Ishikawa (cell line): ENCODE measurements around the gene TASP1.

ENCODE experiments used
- CREB1 ChIP-seq: IDR thresholded peaks from 2 replicates; pipeline ENCODE4 v1.6.1; 2012; ENCODE audit warnings: low read depth
- EGR1 ChIP-seq: IDR thresholded peaks from 2 replicates; pipeline ENCODE4 v1.6.1; 2012
- EP300 ChIP-seq: IDR thresholded peaks from 2 replicates; pipeline ENCODE4 v1.6.1; 2012; ENCODE audit warnings: borderline replicate concordance
- FOXM1 ChIP-seq: IDR thresholded peaks from 2 replicates; pipeline ENCODE4 v1.6.1; 2012; ENCODE audit warnings: low read depth, borderline replicate concordance
- RAD21 ChIP-seq: IDR thresholded peaks from 2 replicates; pipeline ENCODE4 v1.6.1; 2012; ENCODE audit warnings: low read depth
- TAF1 ChIP-seq: IDR thresholded peaks from 2 replicates; pipeline ENCODE4 v1.6.1; 2012; ENCODE audit warnings: low read depth, mild to moderate bottlenecking
- TEAD4 ChIP-seq: IDR thresholded peaks from 2 replicates; pipeline ENCODE4 v1.6.1; 2012
- TF ChIP-seq, protein P1 (sequence below): IDR thresholded peaks from 2 replicates; pipeline ENCODE4 v1.6.1; 2012; ENCODE audit warnings: low read depth, mild to moderate bottlenecking
- TF ChIP-seq, protein P2 (sequence below): IDR thresholded peaks from 2 replicates; pipeline ENCODE4 v1.6.1; 2012

- TF ChIP-seq TEAD4 (no peak), RAD21 (no peak), EGR1 (no peak), FOXM1 (no peak), EP300 (no peak), CREB1 (no peak), TAF1 (no peak)
- TF ChIP-seq, protein P1, sequence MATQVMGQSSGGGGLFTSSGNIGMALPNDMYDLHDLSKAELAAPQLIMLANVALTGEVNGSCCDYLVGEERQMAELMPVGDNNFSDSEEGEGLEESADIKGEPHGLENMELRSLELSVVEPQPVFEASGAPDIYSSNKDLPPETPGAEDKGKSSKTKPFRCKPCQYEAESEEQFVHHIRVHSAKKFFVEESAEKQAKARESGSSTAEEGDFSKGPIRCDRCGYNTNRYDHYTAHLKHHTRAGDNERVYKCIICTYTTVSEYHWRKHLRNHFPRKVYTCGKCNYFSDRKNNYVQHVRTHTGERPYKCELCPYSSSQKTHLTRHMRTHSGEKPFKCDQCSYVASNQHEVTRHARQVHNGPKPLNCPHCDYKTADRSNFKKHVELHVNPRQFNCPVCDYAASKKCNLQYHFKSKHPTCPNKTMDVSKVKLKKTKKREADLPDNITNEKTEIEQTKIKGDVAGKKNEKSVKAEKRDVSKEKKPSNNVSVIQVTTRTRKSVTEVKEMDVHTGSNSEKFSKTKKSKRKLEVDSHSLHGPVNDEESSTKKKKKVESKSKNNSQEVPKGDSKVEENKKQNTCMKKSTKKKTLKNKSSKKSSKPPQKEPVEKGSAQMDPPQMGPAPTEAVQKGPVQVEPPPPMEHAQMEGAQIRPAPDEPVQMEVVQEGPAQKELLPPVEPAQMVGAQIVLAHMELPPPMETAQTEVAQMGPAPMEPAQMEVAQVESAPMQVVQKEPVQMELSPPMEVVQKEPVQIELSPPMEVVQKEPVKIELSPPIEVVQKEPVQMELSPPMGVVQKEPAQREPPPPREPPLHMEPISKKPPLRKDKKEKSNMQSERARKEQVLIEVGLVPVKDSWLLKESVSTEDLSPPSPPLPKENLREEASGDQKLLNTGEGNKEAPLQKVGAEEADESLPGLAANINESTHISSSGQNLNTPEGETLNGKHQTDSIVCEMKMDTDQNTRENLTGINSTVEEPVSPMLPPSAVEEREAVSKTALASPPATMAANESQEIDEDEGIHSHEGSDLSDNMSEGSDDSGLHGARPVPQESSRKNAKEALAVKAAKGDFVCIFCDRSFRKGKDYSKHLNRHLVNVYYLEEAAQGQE, result no peak
- TF ChIP-seq, protein P2, sequence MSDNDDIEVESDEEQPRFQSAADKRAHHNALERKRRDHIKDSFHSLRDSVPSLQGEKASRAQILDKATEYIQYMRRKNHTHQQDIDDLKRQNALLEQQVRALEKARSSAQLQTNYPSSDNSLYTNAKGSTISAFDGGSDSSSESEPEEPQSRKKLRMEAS, result no peak
Observed at GRCh38 chr20:13426870-13427269, 211.9 kb downstream of the TASP1 start.
